ENCODE results near the gene PRX.
A peak's percentile ranks its signal among the peaks of the same experiment; 100 is the strongest.

The PRX gene

GRCh38 chr19:40363069-40363468 is 50.1 kb downstream of the PRX start:
- FAIRE-seq: no peak

GRCh38 chr19:40362160-40362559 is 51.0 kb downstream of the PRX start:
- FAIRE-seq: no peak

GRCh38 chr19:40360708-40361241 is 52.4 kb downstream of the PRX start:
- no peak for FAIRE-seq

GRCh38 chr19:40360020-40360707 is 53.0 kb downstream of the PRX start:
- FAIRE-seq: no peak

GRCh38 chr19:40358773-40359172 is 54.4 kb downstream of the PRX start:
- FAIRE-seq: no peak

- FAIRE-seq: no peak
Observed at GRCh38 chr19:40357640-40358039, 55.5 kb downstream of the PRX start.

GRCh38 chr19:40356681-40357595 is 56.2 kb downstream of the PRX start:
- FAIRE-seq: no peak

GRCh38 chr19:40355975-40356680 is 57.0 kb downstream of the PRX start:
- no peak for FAIRE-seq

- no peak for FAIRE-seq
Observed at GRCh38 chr19:40348961-40349507, 64.1 kb downstream of the PRX start.

- peak; percentile 80 for FAIRE-seq
Observed at GRCh38 chr19:40348125-40348913, 64.9 kb downstream of the PRX start, which contains the start of the genes C19orf47 and PLD3. C19orf47 (minus strand) TSS chr19:40348397; CDS start chr19:40341857, 6,540 bp downstream. PLD3 (plus strand) TSS chr19:40348695; CDS start chr19:40366484, 17,789 bp downstream.

- no peak for FAIRE-seq
Observed at GRCh38 chr19:40344422-40344821, 68.8 kb downstream of the PRX start.
